ENCODE data around the gene IGFBPL1. TPM values are rescaled to one million over a fixed set of nuclear protein-coding genes. Genes with fewer than 3 reads are reported as not detected.

IGFBPL1 gene
- total RNA-seq, 6 donors from 2014 or later: 0.66 to 2.6 (median 1.4) TPM; not detected in 3

- H3K27ac ChIP-seq: no peak overlapping the region
- H3K4me1 ChIP-seq: peaks cover 0 to 10% (median 2%) of the 10 kb centered on the region in 4 donors
- no peaks in the 10 kb centered on the region for H3K9me3 ChIP-seq
- TF ChIP-seq POLR2AphosphoS5 (IDR thresholded peaks at IDR 0.05): no peak
- TF ChIP-seq CTCF (IDR thresholded peaks at IDR 0.05): peak; percentile 34 to 66 (median 54)
- no peak for TF ChIP-seq POLR2A (IDR thresholded peaks at IDR 0.05)
- TF ChIP-seq EP300 (IDR thresholded peaks at IDR 0.05): no peak
- no peak for ATAC-seq (ENCODE audit: low FRiP score in 2 of 2)
- no peaks in the 10 kb centered on the region for H3K27me3 ChIP-seq
- no peak for DNase-seq
- WGBS, 2 donors: 0 to 29% methylated on average over 2 to 3 of the region's 3 CpGs
- no peaks in the 10 kb centered on the region for H3K36me3 ChIP-seq
- H3K4me3 ChIP-seq: no peak overlapping the region
Observed at GRCh38 chr9:38432922-38433510, 8.8 kb upstream of the IGFBPL1 start.

GRCh38 chr9:38431116-38431515 is 6.9 kb upstream of the IGFBPL1 start:
- no peaks in the 10 kb centered on the region for H3K36me3 ChIP-seq
- WGBS, 2 donors: 39 to 49% methylated on average over 4 of the region's 4 CpGs
- no peaks in the 10 kb centered on the region for H3K9me3 ChIP-seq
- H3K27me3 ChIP-seq: no peaks in the 10 kb centered on the region
- no peaks in the 10 kb centered on the region for H3K4me1 ChIP-seq
- no peak for ATAC-seq (ENCODE audit: low FRiP score in 2 of 2)
- no peak for DNase-seq
- H3K4me3 ChIP-seq: no peak overlapping the region
- TF ChIP-seq EP300 (IDR thresholded peaks at IDR 0.05) (no peak), POLR2AphosphoS5 (IDR thresholded peaks at IDR 0.05) (no peak), CTCF (IDR thresholded peaks at IDR 0.05) (no peak), POLR2A (IDR thresholded peaks at IDR 0.05) (no peak)
- no peak overlapping the region for H3K27ac ChIP-seq

DNA sequence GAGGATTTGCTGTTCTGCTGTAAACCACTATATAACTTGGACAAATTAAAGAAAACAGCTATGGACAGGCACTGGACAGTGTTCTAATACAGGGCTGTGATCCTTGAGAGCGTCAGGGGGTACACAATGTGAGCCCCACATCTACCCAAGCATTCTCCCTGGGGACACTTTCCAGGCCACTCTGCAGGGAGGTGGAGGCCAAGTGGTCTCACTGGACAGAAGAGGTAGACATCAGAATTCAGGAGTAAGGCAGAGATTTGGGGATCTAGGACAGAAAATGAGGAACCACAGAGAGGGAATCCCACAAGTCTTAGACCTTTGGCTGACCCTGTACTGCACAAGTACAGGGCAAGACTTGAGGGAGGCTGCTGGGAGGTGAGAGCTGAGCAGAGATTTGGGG is 3.8 kb upstream of the IGFBPL1 start:
- H3K4me3 ChIP-seq: no peak overlapping the region
- 82 to 95% methylated on average over 1 of the region's 1 CpG for WGBS, 2 donors

GRCh38 chr9:38424918-38425317 is 664 bp upstream of the IGFBPL1 start:
- DNase-seq (no peak), ATAC-seq (ENCODE audit: low FRiP score in 2 of 2) (no peak)
- Histone ChIP-seq H3K9me3 (no peaks in the 10 kb centered on the region), H3K27ac (no peak overlapping the region), H3K27me3 (peaks cover 0 to 14% (median 2%) of the 10 kb centered on the region in 4 donors), H3K4me1 (peaks cover 2 to 20% (median 12%) of the 10 kb centered on the region in 4 donors), H3K36me3 (no peaks in the 10 kb centered on the region), H3K4me3 (no peak overlapping the region)
- 65 to 79% methylated on average over 4 of the region's 4 CpGs for WGBS, 2 donors
- TF ChIP-seq CTCF (IDR thresholded peaks at IDR 0.05) (no peak), EP300 (IDR thresholded peaks at IDR 0.05) (no peak), POLR2A (IDR thresholded peaks at IDR 0.05) (no peak), POLR2AphosphoS5 (IDR thresholded peaks at IDR 0.05) (no peak)

More for the DNA sequence above, 3.8 kb upstream of the IGFBPL1 start:
- DNase-seq: no peak
- TF ChIP-seq POLR2AphosphoS5 (IDR thresholded peaks at IDR 0.05): no peak
- no peak for TF ChIP-seq CTCF (IDR thresholded peaks at IDR 0.05)
- no peak for TF ChIP-seq POLR2A (IDR thresholded peaks at IDR 0.05)
- TF ChIP-seq EP300 (IDR thresholded peaks at IDR 0.05): no peak
- H3K27me3 ChIP-seq: peaks cover 0 to 14% (median 2%) of the 10 kb centered on the region in 4 donors
- H3K9me3 ChIP-seq: no peaks in the 10 kb centered on the region
- ATAC-seq (ENCODE audit: low FRiP score in 2 of 2): no peak
- H3K36me3 ChIP-seq: no peaks in the 10 kb centered on the region
- no peak overlapping the region for H3K27ac ChIP-seq
- H3K4me1 ChIP-seq: peaks cover 2 to 19% (median 8%) of the 10 kb centered on the region in 4 donors
